Transverse colon (tissue), 4 donors: ENCODE results near the gene AIMP2. TPM values are rescaled to one million over a fixed set of nuclear protein-coding genes. Genes with fewer than 3 reads are reported as not detected.
"Not testable (repeated sequence)": the region's sequence is repeated elsewhere in the genome, so short reads cannot be mapped to it uniquely, and the experiment has no call there.

Source experiments
- DNase-seq: peaks from one replicate; pipeline ENCODE4 v3.0.0-alpha.2; 2019
- H3K27ac ChIP-seq, 4 donors: fragments of 200-600 bp; sonication (generic); 2 replicates each; pipeline ENCODE4 v1.5.1; 2016 to 2018; ENCODE audit warnings: inconsistent platforms in 4 of 4
- H3K27me3 ChIP-seq: fragments of 200-600 bp; sonication (generic); 2 replicates; pipeline ENCODE4 v1.5.1; 2017; ENCODE audit warnings: inconsistent platforms
- H3K36me3 ChIP-seq, 4 donors: fragments of 200-600 bp; sonication (generic); 2 replicates each; pipeline ENCODE4 v1.5.1; 2017 to 2019; ENCODE audit warnings: inconsistent platforms in 4 of 4
- H3K4me1 ChIP-seq, 4 donors: fragments of 200-600 bp; sonication (generic); 2 replicates each; pipeline ENCODE4 v1.5.1; 2017 to 2020; ENCODE audit warnings: inconsistent platforms in 4 of 4
- H3K4me3 ChIP-seq, 4 donors: fragments of 200-600 bp; sonication (generic); 1 replicate in 1 of 4; 2 replicates in 3 of 4; pipeline versions ENCODE4 v1.5.1 to v1.6.1; 2017 to 2019; ENCODE audit warnings: inconsistent platforms in 4 of 4
- H3K9me3 ChIP-seq, 2 donors: fragments of 200-600 bp; sonication (generic); 2 replicates each; pipeline ENCODE4 v1.5.1; 2017 to 2019; ENCODE audit warnings: inconsistent platforms in 2 of 2
- EP300 ChIP-seq: sonication (generic); formaldehyde crosslinking; IDR thresholded peaks from one replicate; pipeline ENCODE4 v1.6.1; 2017; ENCODE audit warnings: antibody characterized with exemption, low read depth
- POLR2A ChIP-seq: fragments of 450-650 bp; IDR thresholded peaks from one replicate; pipeline ENCODE4 v1.6.1; 2016; ENCODE audit warnings: antibody characterized with exemption, mild to moderate bottlenecking, moderate library complexity
- POLR2AphosphoS5 ChIP-seq, 3 donors: sonication (generic); formaldehyde crosslinking; IDR thresholded peaks; one replicate each; pipeline ENCODE4 v1.6.1; 2016; ENCODE audit warnings: antibody characterized with exemption in 3 of 3
- WGBS, 2 donors: methylation state at CpG; one replicate each; pipeline ENCODE4 v1.1.5; 2018; ENCODE audit warnings: low coverage in 1 of 2; 5-methylcytosine and 5-hydroxymethylcytosine counted together
- in situ Hi-C, 4 donors: fragments of 200-750 bp; cut with MboI; loops; one replicate each; pipeline versions ENCODE4 v1.15.0 to v1.15.1; 2017; ENCODE audit warnings: low sequenced_read_pairs in 3 of 4, low pct_ligation_motif_present in 1 of 4, low pct_unique_long_range_greater_than_20kb in 1 of 4
- intact Hi-C: fragments of 100-400 bp; cut with DNase I; formaldehyde crosslinking; loops from one replicate; pipeline ENCODE4 v1.15.1; 2023; ENCODE audit warnings: low total_unique reads
- small RNA-seq, 4 donors: library from RNA; depleted of rRNA; stranded (forward); fragments of <200 nt; gene quantifications; one replicate each; pipeline ENCODE3, GENCODE V24; 2016
- total RNA-seq, 4 donors: library from RNA; depleted of rRNA; stranded (reverse); fragments of >200 nt; gene quantifications; one replicate each; pipeline ENCODE4 v1.1.0, GENCODE V29; 2016
- TF ChIP-seq, protein P1 (sequence below), 5 experiments: fragments of 200-600 bp in 3 of 5; fragments of 450-650 bp in 2 of 5; sonication (generic) in 3 of 5; IDR thresholded peaks; 1 replicate in 2 of 5; 2 replicates in 3 of 5; pipeline ENCODE4 v1.5.1; 2016 to 2017; ENCODE audit warnings: antibody characterized with exemption in 5 of 5, inconsistent platforms in 3 of 5, mild to moderate bottlenecking in 2 of 5, moderate library complexity in 1 of 5

Gene AIMP2
- total RNA-seq, 4 donors from 2014 or later = 4.9 to 56.8 (median 47.1) TPM

DNA sequence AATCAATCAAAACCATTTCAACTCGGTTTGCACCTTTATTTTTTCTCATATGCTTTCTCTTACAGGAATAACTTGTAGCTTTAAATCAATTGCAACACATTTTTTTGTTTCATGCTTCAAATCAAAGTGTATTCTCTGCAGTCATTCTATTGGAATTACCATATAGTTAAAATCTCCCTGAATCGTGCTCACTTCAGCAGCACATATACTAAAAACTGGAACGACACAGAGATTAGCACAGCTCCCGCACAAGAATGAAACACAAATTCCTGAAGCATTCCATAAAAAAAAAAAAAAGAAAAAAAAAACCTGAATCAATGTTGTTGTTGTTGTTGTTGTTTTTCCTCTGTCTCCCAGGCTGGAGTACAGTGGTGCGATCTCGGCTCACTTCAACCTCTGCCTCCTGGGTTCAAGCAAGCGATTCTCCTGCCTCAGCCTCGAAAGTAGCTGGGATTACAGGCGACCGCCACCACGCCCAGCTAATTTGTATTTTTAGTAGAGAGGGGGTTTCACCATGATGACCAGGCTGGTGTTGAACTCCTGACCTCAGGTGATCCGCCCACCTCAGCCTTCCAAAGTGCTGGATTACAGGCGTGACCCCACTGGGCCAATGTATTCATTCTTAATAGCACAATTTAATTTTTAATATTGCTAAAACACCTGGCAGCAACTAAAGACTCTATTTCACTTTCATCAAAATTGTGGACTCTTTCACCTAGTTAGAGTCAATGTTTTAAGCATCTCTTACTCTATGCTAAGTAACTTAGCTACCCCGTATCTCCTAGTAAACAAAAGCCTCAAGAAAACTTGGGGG is 48.5 kb downstream of the AIMP2 start:
- in situ Hi-C loops (no loop called here), intact Hi-C loops (loop anchor here (2.0 kb wide), 1 partner anchor 23 kb away; no protein-coding TSS in a partner anchor)
- WGBS, 2 donors = 43 to 58% methylated on average over 6 to 14 of the region's 14 CpGs
- peak overlapping the region in 3 of 4 donors; percentile 74 to 87 (median 76) for H3K4me3 ChIP-seq
- peaks cover 0 to 16% (median 7%) of the 10 kb centered on the region in 4 donors for H3K36me3 ChIP-seq
- H3K27ac ChIP-seq = peak overlapping the region; percentile 93 to 96 (median 94)
- DNase-seq = no peak
- TF ChIP-seq, protein P1, sequence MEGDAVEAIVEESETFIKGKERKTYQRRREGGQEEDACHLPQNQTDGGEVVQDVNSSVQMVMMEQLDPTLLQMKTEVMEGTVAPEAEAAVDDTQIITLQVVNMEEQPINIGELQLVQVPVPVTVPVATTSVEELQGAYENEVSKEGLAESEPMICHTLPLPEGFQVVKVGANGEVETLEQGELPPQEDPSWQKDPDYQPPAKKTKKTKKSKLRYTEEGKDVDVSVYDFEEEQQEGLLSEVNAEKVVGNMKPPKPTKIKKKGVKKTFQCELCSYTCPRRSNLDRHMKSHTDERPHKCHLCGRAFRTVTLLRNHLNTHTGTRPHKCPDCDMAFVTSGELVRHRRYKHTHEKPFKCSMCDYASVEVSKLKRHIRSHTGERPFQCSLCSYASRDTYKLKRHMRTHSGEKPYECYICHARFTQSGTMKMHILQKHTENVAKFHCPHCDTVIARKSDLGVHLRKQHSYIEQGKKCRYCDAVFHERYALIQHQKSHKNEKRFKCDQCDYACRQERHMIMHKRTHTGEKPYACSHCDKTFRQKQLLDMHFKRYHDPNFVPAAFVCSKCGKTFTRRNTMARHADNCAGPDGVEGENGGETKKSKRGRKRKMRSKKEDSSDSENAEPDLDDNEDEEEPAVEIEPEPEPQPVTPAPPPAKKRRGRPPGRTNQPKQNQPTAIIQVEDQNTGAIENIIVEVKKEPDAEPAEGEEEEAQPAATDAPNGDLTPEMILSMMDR (IDR thresholded peaks at IDR 0.05) = no peak
- TF ChIP-seq EP300 = no peak
- TF ChIP-seq POLR2A = no peak
- no peak for TF ChIP-seq POLR2AphosphoS5 (IDR thresholded peaks at IDR 0.05)
- H3K9me3 ChIP-seq = no peaks in the 10 kb centered on the region
- H3K27me3 ChIP-seq = no peaks in the 10 kb centered on the region
- H3K4me1 ChIP-seq = peaks cover 11 to 35% (median 18%) of the 10 kb centered on the region in 4 donors

DNA sequence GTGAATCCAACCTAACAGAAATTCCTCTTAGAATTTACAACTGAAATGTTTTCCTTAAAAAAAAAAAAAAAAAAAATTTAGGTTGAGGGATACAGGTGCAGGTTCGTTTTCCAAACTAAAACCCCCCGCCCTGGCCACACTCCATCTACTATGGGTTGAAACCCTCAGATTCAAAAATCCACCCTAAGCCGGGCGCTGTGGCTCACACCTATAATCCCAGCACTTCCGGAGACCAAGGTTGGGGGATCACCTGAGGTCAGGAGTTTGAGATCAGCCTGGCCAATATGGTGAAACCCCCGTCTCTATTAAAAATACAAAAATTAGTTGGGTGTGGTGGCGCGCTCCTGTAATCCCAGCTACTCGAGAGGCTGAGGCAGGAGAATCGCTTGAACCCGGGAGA is 50.9 kb downstream of the AIMP2 start:
- H3K36me3 ChIP-seq, DNase-seq, in situ Hi-C loops, intact Hi-C loops, H3K4me3 ChIP-seq, H3K9me3 ChIP-seq, H3K27me3 ChIP-seq, H3K27ac ChIP-seq: not testable (repeated sequence)
- 67 to 81% methylated on average over 1 to 11 of the region's 11 CpGs for WGBS, 2 donors
- peaks cover 11 to 34% (median 18%) of the 10 kb centered on the region in 4 donors for H3K4me1 ChIP-seq

DNA sequence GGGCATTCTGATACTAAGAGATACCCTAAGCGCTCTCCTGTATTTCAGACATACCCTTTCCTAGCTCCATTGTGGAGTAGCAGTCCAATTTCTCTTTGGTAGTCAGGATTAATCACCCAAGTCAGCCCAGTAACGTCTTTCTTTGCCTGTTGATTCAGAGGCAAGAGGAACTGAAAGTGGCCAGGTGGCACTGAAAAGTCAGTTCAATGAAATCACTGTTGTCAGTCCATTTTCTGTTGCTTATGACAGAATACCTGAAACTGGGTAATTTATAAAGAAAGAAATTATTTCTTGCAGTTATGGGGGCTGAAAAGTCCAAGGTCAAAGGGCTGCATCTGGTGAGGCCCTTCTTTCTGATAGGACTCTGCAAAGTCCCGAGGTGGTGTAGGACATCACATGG is 62.3 kb downstream of the AIMP2 start:
- Histone ChIP-seq H3K36me3 (no peaks in the 10 kb centered on the region), H3K4me1 (no peaks in the 10 kb centered on the region), H3K27me3 (no peaks in the 10 kb centered on the region), H3K4me3 (no peak overlapping the region), H3K9me3 (no peaks in the 10 kb centered on the region), H3K27ac (no peak overlapping the region)
- intact Hi-C loops (no loop called here), in situ Hi-C loops (no loop called here)
- TF ChIP-seq EP300 (no peak), POLR2AphosphoS5 (IDR thresholded peaks at IDR 0.05) (no peak), POLR2A (no peak)
- TF ChIP-seq, protein P1 (IDR thresholded peaks at IDR 0.05) = no peak
- no peak for DNase-seq
- WGBS, 2 donors = 60 to 69% methylated on average over 1 to 3 of the region's 3 CpGs

Small RNA genes within 50 kb of the gene (small RNA-seq; reads per million reads assigned to genes)
- gene RF00019 (0 reads per million in 4 donors), gene RNU6-218P (0 reads per million in 4 donors), gene SNORA80D (0.28 to 1.5 (median 0.83) reads per million in 4 donors)

Other genes starting within 250 kb of the AIMP2 start
- gene RNF216, start 227.6 kb upstream of the AIMP2 start, total RNA-seq = 10 to 100 TPM; 18.5 to 26.9 (median 23.7) TPM
- gene OCM, start 128.5 kb upstream of the AIMP2 start, total RNA-seq = not detected
- 10 to 100 TPM; 15.0 to 69.4 (median 56.8) TPM for gene CCZ1, start 110.5 kb upstream of the AIMP2 start, total RNA-seq
- not detected for gene RSPH10B, start 38.6 kb upstream of the AIMP2 start, total RNA-seq
- gene PMS2, start 223 bp upstream of the AIMP2 start, total RNA-seq = 10 to 100 TPM in 2 of 4 donors, 1 to 10 TPM in 2; 1.4 to 13.1 (median 10.6) TPM
- not detected for gene ANKRD61, start 22.1 kb downstream of the AIMP2 start, total RNA-seq
- 100 to 1,000 TPM in 3 of 4 donors, 10 to 100 TPM in 1; 83.8 to 381 (median 260) TPM for gene EIF2AK1, start 49.9 kb downstream of the AIMP2 start, total RNA-seq
- 10 to 100 TPM in 3 of 4 donors, 1 to 10 TPM in 1; 9.6 to 19.8 (median 12.0) TPM for gene USP42, start 95.7 kb downstream of the AIMP2 start, total RNA-seq